NCI-H510A treated with DMSO at 0.1 percent for 48 hours (cell line): ENCODE data around the gene VAC14.

Experiments used
- DNase-seq: peaks from one replicate; lab custom pipeline; 2025; lab: John Stamatoyannopoulos, UW

VAC14 gene

DNA sequence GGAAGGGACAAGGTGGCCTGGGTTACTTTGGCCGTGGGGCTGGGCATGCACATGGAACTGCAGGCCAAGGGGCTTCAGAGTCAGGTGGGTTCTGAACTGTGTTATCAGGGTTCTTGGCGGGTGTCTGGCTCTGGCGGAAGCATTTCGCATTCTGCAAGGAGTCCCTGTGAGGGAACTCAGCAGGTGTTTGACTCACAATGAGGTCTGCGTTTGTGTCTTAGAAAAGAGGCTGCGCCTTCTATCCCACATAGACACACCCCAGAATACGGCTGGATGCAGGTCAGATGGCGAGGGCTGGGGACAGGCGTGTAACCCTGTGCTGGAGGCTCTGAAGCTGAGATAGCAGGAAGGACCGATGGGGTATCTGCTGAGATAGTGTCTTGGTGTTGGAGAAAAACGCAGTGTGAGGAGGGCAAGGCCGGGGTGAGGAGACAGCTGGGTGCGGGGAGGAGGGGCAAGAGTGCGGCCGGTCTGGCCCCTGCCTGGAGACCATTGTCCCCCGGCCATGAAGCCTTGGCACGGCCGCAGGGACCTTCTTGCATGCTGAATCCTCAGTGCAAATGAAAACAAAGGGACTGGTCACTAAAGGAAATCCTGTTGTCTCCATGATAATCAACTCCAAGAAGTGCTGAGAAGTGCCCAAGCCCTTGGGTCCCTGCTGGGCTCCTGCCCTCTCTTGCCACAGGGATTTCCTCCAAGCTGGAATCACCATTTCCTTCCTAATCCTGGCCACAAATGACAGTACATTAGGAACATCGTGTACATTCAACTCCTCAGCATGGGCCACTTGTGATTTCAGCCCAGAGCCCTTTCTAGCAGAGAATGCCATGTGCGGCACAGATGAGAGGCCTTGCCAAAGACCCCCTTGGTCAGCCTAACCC is 92.4 kb downstream of the VAC14 start:
- no peak for DNase-seq

DNA sequence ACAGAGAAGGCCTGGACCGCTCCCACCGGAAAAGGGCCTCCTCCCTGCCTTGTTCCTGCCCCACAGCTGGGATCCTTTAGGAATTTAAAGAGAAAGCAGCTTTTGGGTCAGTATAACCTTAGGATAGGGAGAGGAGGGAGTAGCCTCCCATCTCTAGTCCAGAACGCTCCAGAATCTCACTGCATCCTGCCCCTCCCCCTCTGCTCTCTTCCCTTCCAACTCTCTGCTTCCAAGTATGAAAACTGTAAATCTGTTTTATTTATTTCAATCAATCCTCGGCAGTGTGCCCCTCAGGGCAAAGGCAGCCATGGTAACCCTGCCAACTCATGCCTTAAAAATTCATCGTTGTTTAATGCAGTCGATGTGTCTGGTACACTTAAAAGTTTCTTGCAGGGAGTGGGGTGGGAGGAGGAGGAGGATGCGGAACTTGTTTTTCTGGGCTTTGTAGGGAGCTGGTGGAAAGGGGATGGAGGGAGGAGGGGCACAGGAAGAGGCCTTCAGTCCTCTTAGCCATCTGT is 94.0 kb downstream of the VAC14 start:
- DNase-seq, result no peak

- no peak for DNase-seq
These were observed 95.9 kb downstream of the VAC14 start for GRCh38 chr16:70705056-70705455.

DNA sequence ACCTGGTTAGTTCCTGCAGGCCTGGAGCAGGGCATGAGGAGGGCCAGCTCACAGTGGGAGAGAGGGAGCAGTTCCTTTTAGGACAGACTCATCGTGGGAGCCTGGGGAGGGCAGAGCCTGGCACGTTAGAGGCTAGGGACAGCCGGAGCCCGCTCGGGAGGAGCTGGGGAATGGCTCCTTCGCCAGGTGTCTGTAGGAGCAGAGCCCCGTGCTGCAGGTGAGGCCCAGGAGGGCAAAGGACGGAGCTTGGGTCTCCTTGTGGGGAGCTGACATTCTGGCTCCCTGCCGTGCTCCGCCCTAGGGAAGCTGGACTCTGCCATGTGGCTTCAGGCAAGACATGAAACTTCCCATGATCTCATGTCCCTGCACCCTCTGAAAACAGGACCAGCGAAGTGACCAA is 96.4 kb downstream of the VAC14 start:
- no peak for DNase-seq

- DNase-seq, result no peak
These were observed 97.0 kb downstream of the VAC14 start for GRCh38 chr16:70703835-70704381.

GRCh38 chr16:70703041-70703834 is 97.7 kb downstream of the VAC14 start:
- DNase-seq, result peak; percentile 47

DNA sequence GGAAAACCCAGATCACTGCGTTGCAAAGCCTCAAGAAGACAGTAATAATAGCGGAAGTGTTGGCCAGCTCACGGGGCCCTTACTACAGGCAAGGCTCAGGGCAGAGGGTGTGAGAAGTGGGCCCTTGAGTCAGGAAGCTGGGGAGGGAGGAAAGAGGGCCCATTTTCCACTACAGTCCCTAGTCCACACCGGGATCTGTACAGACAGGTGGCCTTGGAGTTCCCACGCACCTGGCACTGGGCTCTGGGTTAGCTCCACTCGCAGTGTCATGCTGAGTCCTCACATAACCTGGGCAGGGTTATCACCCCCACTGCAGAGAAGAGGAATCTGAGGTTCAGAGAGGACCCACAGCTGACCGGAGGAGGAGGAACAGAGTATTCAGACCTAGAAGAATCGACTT is 98.3 kb downstream of the VAC14 start:
- peak; percentile 58 for DNase-seq

DNA sequence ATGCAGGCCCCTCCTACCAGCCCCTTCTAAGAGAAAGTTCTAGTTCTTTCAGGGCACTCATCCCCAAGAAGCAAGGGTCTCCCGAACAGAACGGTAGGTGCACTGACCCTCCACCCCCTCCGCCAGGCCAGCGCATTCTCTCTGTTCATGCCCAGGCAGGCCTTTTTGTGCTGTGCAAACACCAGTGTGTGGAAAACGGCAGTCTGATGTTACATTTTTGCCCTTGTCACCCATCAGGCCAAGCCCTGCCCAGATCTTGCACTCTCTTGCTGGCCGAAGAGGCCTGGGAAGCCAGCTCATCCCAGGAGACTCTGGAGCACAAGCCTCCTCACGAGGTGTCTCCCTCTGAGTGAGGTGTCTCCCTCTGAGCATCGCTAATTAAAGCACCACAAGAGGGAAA is 99.0 kb downstream of the VAC14 start:
- DNase-seq, result peak; percentile 15

DNA sequence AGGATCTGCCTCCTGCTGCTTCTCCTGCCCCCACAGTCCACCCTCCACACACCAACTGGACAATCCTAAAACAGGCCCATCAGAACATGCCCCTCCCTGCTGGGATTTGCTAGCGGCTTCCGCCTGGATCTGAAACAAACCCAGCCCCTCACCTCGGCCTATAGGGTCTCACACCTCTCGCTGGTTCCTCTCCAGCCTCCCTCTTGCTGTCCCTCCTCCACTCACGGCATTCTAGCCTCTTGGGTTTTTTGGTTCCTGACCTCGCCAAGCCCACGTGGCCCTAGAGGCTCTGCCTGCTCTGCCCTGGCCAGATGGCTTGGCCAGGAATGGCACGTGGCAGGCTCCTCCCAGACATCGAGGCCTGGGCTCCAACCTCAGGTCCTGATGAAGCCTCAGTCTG is 99.4 kb downstream of the VAC14 start:
- no peak for DNase-seq

DNA sequence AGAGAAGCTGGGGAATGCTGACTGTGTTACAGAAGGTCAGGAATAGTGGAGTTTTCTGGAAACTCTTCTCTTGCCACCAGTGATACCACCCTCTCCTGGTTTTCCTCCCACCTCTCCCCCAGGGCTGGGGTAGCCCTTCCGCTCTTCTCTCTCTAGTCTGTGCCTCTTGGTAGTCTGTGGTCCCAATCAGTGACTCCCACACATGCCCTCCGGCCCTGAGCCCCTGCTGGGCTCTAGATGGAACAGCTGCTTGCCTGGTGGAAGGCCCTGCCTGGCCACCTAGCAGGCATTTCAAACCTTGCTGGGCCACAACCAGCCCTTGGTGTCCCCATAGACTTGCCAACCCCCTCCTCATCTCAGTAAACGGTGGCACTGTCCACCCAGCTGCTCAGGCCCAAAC is 99.9 kb downstream of the VAC14 start:
- DNase-seq, result no peak

GRCh38 chr16:70700101-70701020 is 100.6 kb downstream of the VAC14 start:
- DNase-seq, result peak; percentile 38

GRCh38 chr16:70699696-70700095 is 101.3 kb downstream of the VAC14 start:
- DNase-seq, result no peak

DNA sequence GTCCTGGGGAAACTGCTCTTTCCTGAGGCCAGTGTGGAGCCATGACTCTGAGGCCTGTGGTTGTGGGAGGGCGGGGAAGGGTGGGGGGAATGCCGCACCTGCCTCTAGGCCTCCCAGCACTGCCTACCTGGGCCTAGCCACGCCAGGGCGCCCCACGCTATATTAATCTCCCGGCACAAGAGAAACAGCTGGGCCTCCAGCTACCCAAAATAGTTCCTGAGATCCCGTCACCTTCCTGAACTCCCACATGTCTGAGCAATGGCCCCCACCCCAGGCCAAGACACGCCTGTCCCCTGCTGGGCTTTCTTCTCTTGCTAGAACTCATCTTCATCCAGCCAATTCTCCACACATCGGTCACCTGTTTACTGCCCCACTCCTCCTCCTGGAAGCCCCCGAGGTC is 102.1 kb downstream of the VAC14 start:
- no peak for DNase-seq

GRCh38 chr16:70697594-70698170 is 103.3 kb downstream of the VAC14 start:
- DNase-seq, result no peak

- DNase-seq, result no peak
These were observed 103.9 kb downstream of the VAC14 start for GRCh38 chr16:70696952-70697593.

DNA sequence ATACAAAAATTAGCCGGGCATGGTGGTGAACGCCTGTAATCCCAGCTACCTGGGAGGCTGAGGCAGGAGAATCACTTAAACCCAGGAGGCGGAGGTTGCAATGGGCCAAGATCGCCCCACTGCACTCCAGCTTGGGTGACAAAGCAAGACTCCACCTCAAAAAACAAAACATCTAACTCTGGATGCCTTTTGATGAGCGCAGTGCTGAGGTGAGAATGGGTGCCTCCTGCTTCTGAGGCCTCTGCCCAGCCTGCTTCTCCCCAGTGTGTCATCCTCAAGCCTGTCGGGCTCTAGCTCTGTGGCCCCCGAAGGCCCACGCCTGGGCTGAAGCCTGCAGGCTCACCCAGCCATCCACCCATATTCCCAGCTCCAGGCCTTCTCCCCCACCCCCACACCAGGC is 104.6 kb downstream of the VAC14 start:
- no peak for DNase-seq

- peak; percentile 42 for DNase-seq
These were observed 105.5 kb downstream of the VAC14 start for GRCh38 chr16:70695331-70696070.

DNA sequence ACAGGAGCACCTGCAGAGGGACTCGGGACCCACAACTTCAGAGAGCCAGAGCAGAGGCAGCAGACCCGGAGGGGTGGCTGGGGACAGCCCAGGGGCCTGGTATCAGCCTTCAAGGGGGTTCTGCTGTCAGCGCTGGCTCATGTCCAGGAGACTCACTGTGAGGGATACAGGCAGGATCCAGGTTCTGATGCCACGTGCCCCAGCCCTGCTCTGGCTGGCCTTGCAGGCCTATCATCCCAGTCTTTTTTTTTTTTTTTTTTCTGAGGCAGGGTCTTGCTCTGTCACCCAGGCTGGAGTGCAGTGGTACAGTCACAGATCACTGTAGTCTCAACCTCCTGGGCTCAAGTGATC is 106.1 kb downstream of the VAC14 start:
- DNase-seq, result no peak

- DNase-seq, result no peak
These were observed 106.7 kb downstream of the VAC14 start for GRCh38 chr16:70694088-70694867.
